Small intestine (tissue), 7 donors: ENCODE data around the gene GALNT17. TPM values are rescaled to one million over a fixed set of nuclear protein-coding genes. Genes with fewer than 3 reads are reported as not detected.

Source experiments
- DNase-seq, 2 donors: peaks; one replicate each; pipeline versions ENCODE4 v3.0.0 to v3.0.0-alpha.2; 2013
- FAIRE-seq: peaks from 2 replicates; lab custom pipeline; 2012; peaks lifted over from hg19 to GRCh38; lab: Jason Lieb, UNC
- H3K27ac ChIP-seq, 3 donors: one replicate each; pipeline ENCODE4 v1.5.1; 2013; ENCODE audit warnings: low read length in 2 of 3, mild to moderate bottlenecking in 2 of 3, control low read depth in 1 of 3, inconsistent platforms in 1 of 3, low read depth in 1 of 3, moderate library complexity in 1 of 3
- H3K27me3 ChIP-seq, 3 donors: one replicate each; pipeline ENCODE4 v1.6.1; 2013; ENCODE audit warnings: low read length in 3 of 3, inconsistent platforms in 1 of 3; ENCODE audit not compliant: control insufficient read depth in 3 of 3, insufficient read depth in 3 of 3
- H3K36me3 ChIP-seq, 3 donors: one replicate each; pipeline ENCODE4 v1.6.1; 2013; ENCODE audit warnings: low read length in 3 of 3, inconsistent platforms in 1 of 3, low read depth in 1 of 3, mild to moderate bottlenecking in 1 of 3, moderate library complexity in 1 of 3; ENCODE audit not compliant: control insufficient read depth in 3 of 3, insufficient read depth in 2 of 3
- H3K4me1 ChIP-seq, 3 donors: one replicate each; pipeline ENCODE4 v1.6.1; 2013; ENCODE audit warnings: low read length in 2 of 3, inconsistent platforms in 1 of 3, low read depth in 1 of 3, mild to moderate bottlenecking in 1 of 3, moderate library complexity in 1 of 3; ENCODE audit not compliant: control insufficient read depth in 3 of 3, insufficient read depth in 2 of 3
- H3K4me3 ChIP-seq, 3 donors: one replicate each; pipeline ENCODE4 v1.5.1; 2013; ENCODE audit warnings: low read length in 3 of 3, control low read depth in 1 of 3, inconsistent platforms in 1 of 3, low read depth in 1 of 3, mild to moderate bottlenecking in 1 of 3, moderate library complexity in 1 of 3
- H3K9me3 ChIP-seq, 2 donors: one replicate each; pipeline ENCODE4 v1.6.1; 2013; ENCODE audit warnings: low read depth in 1 of 2, low read length in 1 of 2; ENCODE audit not compliant: control insufficient read depth in 2 of 2, insufficient read depth in 1 of 2
- WGBS, 3 donors: extraction: QIAGEN DNeasy Blood & Tissue Kit; methylation state at CpG; one replicate each; pipeline ENCODE4 v1.1.7; 2013; 5-methylcytosine and 5-hydroxymethylcytosine counted together
- polyA plus RNA-seq, 4 donors: library from polyadenylated mRNA; stranded (reverse) in 3 of 4; unstranded in 1 of 4; fragments of 200-250 nt in 3 of 4; fragments of 120-200 nt in 1 of 4; gene quantifications; one replicate each; pipeline versions ENCODE4 v1.2.1 to v1.2.3, GENCODE V29; 2013
- donor health status: healthy with polysubstance abuse.
- donor health status: control.
- donor health status: control.
- donor health status: Bipolar disorder and iron deficiency.
- donor health status: healthy.

The GALNT17 gene
- polyA plus RNA-seq, 4 donors: 0.34 to 2.9 (median 0.54) TPM; not detected in 1

GRCh38 chr7:71308096-71308495, 176.2 kb downstream of the GALNT17 start:
- no peak overlapping the region for H3K27ac ChIP-seq
- no peak overlapping the region for H3K4me3 ChIP-seq
- FAIRE-seq (no peak), DNase-seq (no peak)
- H3K9me3 ChIP-seq: peaks cover 0 to 4% of the 10 kb centered on the region in 2 donors
- no peaks in the 10 kb centered on the region for H3K4me1 ChIP-seq
- no peaks in the 10 kb centered on the region for H3K36me3 ChIP-seq
- 43 to 69% (median 50%) methylated on average over 6 of the region's 6 CpGs for WGBS, 3 donors
- H3K27me3 ChIP-seq: no peaks in the 10 kb centered on the region

- H3K27ac ChIP-seq: no peak overlapping the region
- H3K36me3 ChIP-seq: no peaks in the 10 kb centered on the region
- no peaks in the 10 kb centered on the region for H3K27me3 ChIP-seq
- H3K4me3 ChIP-seq: no peak overlapping the region
- H3K4me1 ChIP-seq: no peaks in the 10 kb centered on the region
- FAIRE-seq (no peak), DNase-seq (no peak)
- WGBS, 3 donors: 62 to 89% (median 69%) methylated on average over 2 of the region's 2 CpGs
- H3K9me3 ChIP-seq: peaks cover 2 to 3% of the 10 kb centered on the region in 2 donors
Measured at GRCh38 chr7:71311576-71311975, 179.6 kb downstream of the GALNT17 start.

GRCh38 chr7:71312755-71313490, 181.0 kb downstream of the GALNT17 start:
- H3K4me1 ChIP-seq: no peaks in the 10 kb centered on the region
- no peak overlapping the region for H3K27ac ChIP-seq
- DNase-seq: no peak
- H3K27me3 ChIP-seq: no peaks in the 10 kb centered on the region
- H3K4me3 ChIP-seq: no peak overlapping the region
- no peaks in the 10 kb centered on the region for H3K36me3 ChIP-seq
- no peak for FAIRE-seq
- H3K9me3 ChIP-seq: peaks cover 2 to 3% of the 10 kb centered on the region in 2 donors
- 78 to 88% (median 81%) methylated on average over 3 of the region's 3 CpGs for WGBS, 3 donors

- no peak for FAIRE-seq
- Histone ChIP-seq H3K27me3 (no peaks in the 10 kb centered on the region), H3K4me1 (no peaks in the 10 kb centered on the region), H3K36me3 (no peaks in the 10 kb centered on the region), H3K4me3 (no peak overlapping the region), H3K27ac (no peak overlapping the region), H3K9me3 (peaks cover 2 to 3% of the 10 kb centered on the region in 2 donors)
- no peak for DNase-seq
- WGBS, 3 donors: 26 to 35% (median 34%) methylated on average over 3 of the region's 3 CpGs
Measured at GRCh38 chr7:71313553-71313952, 181.6 kb downstream of the GALNT17 start.

- Histone ChIP-seq H3K27me3 (no peaks in the 10 kb centered on the region), H3K4me1 (no peaks in the 10 kb centered on the region), H3K9me3 (peaks cover 0 to 1% of the 10 kb centered on the region in 2 donors), H3K4me3 (no peak overlapping the region), H3K27ac (no peak overlapping the region), H3K36me3 (no peaks in the 10 kb centered on the region)
- 71 to 83% (median 73%) methylated on average over 2 of the region's 2 CpGs for WGBS, 3 donors
- FAIRE-seq (no peak), DNase-seq (no peak)
Measured at GRCh38 chr7:71320916-71321315, 189.0 kb downstream of the GALNT17 start.

GRCh38 chr7:71322201-71322600, 190.3 kb downstream of the GALNT17 start:
- Histone ChIP-seq H3K4me3 (no peak overlapping the region), H3K9me3 (peaks cover 0 to 1% of the 10 kb centered on the region in 2 donors), H3K27me3 (no peaks in the 10 kb centered on the region), H3K36me3 (no peaks in the 10 kb centered on the region), H3K4me1 (no peaks in the 10 kb centered on the region), H3K27ac (no peak overlapping the region)
- WGBS, 3 donors: 61 to 84% (median 77%) methylated on average over 6 of the region's 6 CpGs
- no peak for FAIRE-seq
- no peak for DNase-seq

- FAIRE-seq: no peak
- H3K36me3 ChIP-seq: no peaks in the 10 kb centered on the region
- 79 to 85% (median 83%) methylated on average over 6 of the region's 6 CpGs for WGBS, 3 donors
- no peaks in the 10 kb centered on the region for H3K27me3 ChIP-seq
- H3K4me1 ChIP-seq: no peaks in the 10 kb centered on the region
- no peak overlapping the region for H3K4me3 ChIP-seq
- no peak overlapping the region for H3K27ac ChIP-seq
- DNase-seq: no peak
- peaks cover 0 to 1% of the 10 kb centered on the region in 2 donors for H3K9me3 ChIP-seq
Measured at GRCh38 chr7:71323726-71324125, 191.8 kb downstream of the GALNT17 start.

- no peaks in the 10 kb centered on the region for H3K9me3 ChIP-seq
- WGBS, 3 donors: 65 to 72% (median 68%) methylated on average over 5 of the region's 5 CpGs
- no peaks in the 10 kb centered on the region for H3K27me3 ChIP-seq
- DNase-seq (no peak), FAIRE-seq (no peak)
- H3K27ac ChIP-seq: no peak overlapping the region
- no peak overlapping the region for H3K4me3 ChIP-seq
- no peaks in the 10 kb centered on the region for H3K36me3 ChIP-seq
- H3K4me1 ChIP-seq: no peaks in the 10 kb centered on the region
Measured at GRCh38 chr7:71325151-71325550, 193.2 kb downstream of the GALNT17 start.

- H3K4me3 ChIP-seq: no peak overlapping the region
- no peaks in the 10 kb centered on the region for H3K4me1 ChIP-seq
- no peak for DNase-seq
- H3K27me3 ChIP-seq: no peaks in the 10 kb centered on the region
- no peak overlapping the region for H3K27ac ChIP-seq
- WGBS, 3 donors: 25 to 29% (median 25%) methylated on average over 1 of the region's 1 CpG
- H3K9me3 ChIP-seq: no peaks in the 10 kb centered on the region
- FAIRE-seq: no peak
- no peaks in the 10 kb centered on the region for H3K36me3 ChIP-seq
Measured at GRCh38 chr7:71326595-71326994, 194.7 kb downstream of the GALNT17 start.
